Mesothelial cell of epicardium (in vitro differentiated cells): ENCODE measurements around the gene SDC1. TPM values are rescaled to one million over a fixed set of nuclear protein-coding genes. Genes with fewer than 3 reads are reported as not detected.
A peak's percentile ranks its signal among the peaks of the same experiment; 100 is the strongest.
"Not testable (repeated sequence)": the region's sequence is repeated elsewhere in the genome, so short reads cannot be mapped to it uniquely, and the experiment has no call there.

Source experiments
- DNase-seq, 2 experiments: peaks; one replicate each; pipeline ENCODE4 v3.0.0; 2021; ENCODE audit warnings: low spot score in 2 of 2; ENCODE audit not compliant: unreplicated experiment in 2 of 2
- H3K27ac Mint-ChIP-seq: 2 replicates; pipeline ENCODE4 v1.8.0; 2021; ENCODE audit warnings: mixed read lengths
- H3K27me3 Mint-ChIP-seq: 2 replicates; pipeline ENCODE4 v1.8.0; 2021; ENCODE audit warnings: low read depth, mixed read lengths
- H3K36me3 Mint-ChIP-seq: 2 replicates; pipeline ENCODE4 v1.8.0; 2021; ENCODE audit warnings: mixed read lengths
- H3K4me1 Mint-ChIP-seq: 2 replicates; pipeline ENCODE4 v1.8.0; 2021; ENCODE audit warnings: mixed read lengths
- H3K4me3 Mint-ChIP-seq: 2 replicates; pipeline ENCODE4 v1.8.0; 2021; ENCODE audit warnings: mild to moderate bottlenecking, moderate library complexity, mixed read lengths
- H3K9me3 Mint-ChIP-seq: 2 replicates; pipeline ENCODE4 v1.8.0; 2021; ENCODE audit warnings: mixed read lengths
- total RNA-seq: library from RNA; stranded (reverse); gene quantifications from 3 replicates; pipeline ENCODE4 v1.2.1, GENCODE V29; 2021
- TF ChIP-seq, protein P1 (sequence below): fragments of 200-600 bp; sonication (generic); IDR thresholded peaks from one replicate; pipeline ENCODE4 v1.5.0; 2021; ENCODE audit warnings: antibody characterized with exemption; ENCODE audit not compliant: unreplicated experiment

The SDC1 gene
- total RNA-seq, 1 donor from 2014 or later: 50.7 TPM

- H3K27ac Mint-ChIP-seq: peak overlapping the region; percentile 62
Measured at GRCh38 chr2:20196053-20196656, 28.8 kb downstream of the SDC1 start.

GRCh38 chr2:20195431-20196033 lies 29.4 kb downstream of the SDC1 start:
- TF ChIP-seq, protein P1, sequence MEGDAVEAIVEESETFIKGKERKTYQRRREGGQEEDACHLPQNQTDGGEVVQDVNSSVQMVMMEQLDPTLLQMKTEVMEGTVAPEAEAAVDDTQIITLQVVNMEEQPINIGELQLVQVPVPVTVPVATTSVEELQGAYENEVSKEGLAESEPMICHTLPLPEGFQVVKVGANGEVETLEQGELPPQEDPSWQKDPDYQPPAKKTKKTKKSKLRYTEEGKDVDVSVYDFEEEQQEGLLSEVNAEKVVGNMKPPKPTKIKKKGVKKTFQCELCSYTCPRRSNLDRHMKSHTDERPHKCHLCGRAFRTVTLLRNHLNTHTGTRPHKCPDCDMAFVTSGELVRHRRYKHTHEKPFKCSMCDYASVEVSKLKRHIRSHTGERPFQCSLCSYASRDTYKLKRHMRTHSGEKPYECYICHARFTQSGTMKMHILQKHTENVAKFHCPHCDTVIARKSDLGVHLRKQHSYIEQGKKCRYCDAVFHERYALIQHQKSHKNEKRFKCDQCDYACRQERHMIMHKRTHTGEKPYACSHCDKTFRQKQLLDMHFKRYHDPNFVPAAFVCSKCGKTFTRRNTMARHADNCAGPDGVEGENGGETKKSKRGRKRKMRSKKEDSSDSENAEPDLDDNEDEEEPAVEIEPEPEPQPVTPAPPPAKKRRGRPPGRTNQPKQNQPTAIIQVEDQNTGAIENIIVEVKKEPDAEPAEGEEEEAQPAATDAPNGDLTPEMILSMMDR: no peak
- Mint-ChIP-seq H3K27ac (no peak overlapping the region), H3K4me1 (peaks cover 48% of the 10 kb centered on the region), H3K36me3 (peaks cover 3% of the 10 kb centered on the region), H3K9me3 (no peaks in the 10 kb centered on the region), H3K4me3 (no peak overlapping the region), H3K27me3 (no peaks in the 10 kb centered on the region)
- no peak for DNase-seq

More at GRCh38 chr2:20196053-20196656, 28.8 kb downstream of the SDC1 start:
- no peak overlapping the region for H3K4me3 Mint-ChIP-seq
- H3K27me3 Mint-ChIP-seq: no peaks in the 10 kb centered on the region
- H3K9me3 Mint-ChIP-seq: no peaks in the 10 kb centered on the region
- TF ChIP-seq, protein P1: no peak
- H3K4me1 Mint-ChIP-seq: peaks cover 44% of the 10 kb centered on the region
- peaks cover 8% of the 10 kb centered on the region for H3K36me3 Mint-ChIP-seq
- no peak for DNase-seq

GRCh38 chr2:20195016-20195411 lies 29.9 kb downstream of the SDC1 start:
- H3K9me3 Mint-ChIP-seq, DNase-seq, H3K36me3 Mint-ChIP-seq, H3K27me3 Mint-ChIP-seq, H3K4me3 Mint-ChIP-seq, H3K27ac Mint-ChIP-seq: not testable (repeated sequence)
- H3K4me1 Mint-ChIP-seq: peaks cover 53% of the 10 kb centered on the region

GRCh38 chr2:20194097-20195015 lies 30.6 kb downstream of the SDC1 start:
- no peak for DNase-seq
- no peaks in the 10 kb centered on the region for H3K36me3 Mint-ChIP-seq
- H3K9me3 Mint-ChIP-seq: no peaks in the 10 kb centered on the region
- H3K27ac Mint-ChIP-seq: no peak overlapping the region
- H3K4me1 Mint-ChIP-seq: peaks cover 55% of the 10 kb centered on the region
- H3K27me3 Mint-ChIP-seq: no peaks in the 10 kb centered on the region
- H3K4me3 Mint-ChIP-seq: no peak overlapping the region
- TF ChIP-seq, protein P1: no peak

GRCh38 chr2:20193185-20193584 lies 31.7 kb downstream of the SDC1 start:
- H3K9me3 Mint-ChIP-seq: no peaks in the 10 kb centered on the region
- H3K4me1 Mint-ChIP-seq: peaks cover 55% of the 10 kb centered on the region
- H3K4me3 Mint-ChIP-seq: no peak overlapping the region
- H3K27ac Mint-ChIP-seq: no peak overlapping the region
- DNase-seq: no peak
- no peaks in the 10 kb centered on the region for H3K36me3 Mint-ChIP-seq
- H3K27me3 Mint-ChIP-seq: no peaks in the 10 kb centered on the region
- TF ChIP-seq, protein P1: no peak

DNA sequence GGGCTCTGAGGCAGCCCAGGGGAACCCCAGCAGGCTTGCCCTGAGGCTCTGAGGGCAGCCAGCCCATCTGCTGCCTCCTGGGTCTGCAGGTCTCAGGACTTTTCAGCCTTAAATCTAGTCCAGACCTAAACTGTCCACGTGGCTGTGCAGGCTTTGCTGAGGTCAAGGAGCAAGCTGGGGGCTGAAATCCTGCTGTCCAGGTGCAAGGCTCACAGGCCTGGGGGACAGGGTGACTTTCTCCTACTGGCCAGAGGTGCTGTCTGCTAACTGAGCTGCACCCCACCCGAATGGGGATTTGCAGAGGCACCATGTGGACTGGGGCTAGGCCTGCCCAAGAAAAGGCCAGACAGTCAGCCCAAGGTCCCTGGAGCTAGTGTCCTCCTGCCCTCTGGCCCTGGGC lies 32.1 kb downstream of the SDC1 start:
- H3K27me3 Mint-ChIP-seq: no peaks in the 10 kb centered on the region
- TF ChIP-seq, protein P1: no peak
- no peak overlapping the region for H3K27ac Mint-ChIP-seq
- no peak overlapping the region for H3K4me3 Mint-ChIP-seq
- H3K9me3 Mint-ChIP-seq: no peaks in the 10 kb centered on the region
- no peak for DNase-seq
- H3K4me1 Mint-ChIP-seq: peaks cover 55% of the 10 kb centered on the region
- no peaks in the 10 kb centered on the region for H3K36me3 Mint-ChIP-seq
